DMS79 (cell line): ENCODE results near the gene PTCH1.

Source experiments
- DNase-seq: peaks from one replicate; lab custom pipeline; 2025; lab: John Stamatoyannopoulos, UW

Gene PTCH1

DNA sequence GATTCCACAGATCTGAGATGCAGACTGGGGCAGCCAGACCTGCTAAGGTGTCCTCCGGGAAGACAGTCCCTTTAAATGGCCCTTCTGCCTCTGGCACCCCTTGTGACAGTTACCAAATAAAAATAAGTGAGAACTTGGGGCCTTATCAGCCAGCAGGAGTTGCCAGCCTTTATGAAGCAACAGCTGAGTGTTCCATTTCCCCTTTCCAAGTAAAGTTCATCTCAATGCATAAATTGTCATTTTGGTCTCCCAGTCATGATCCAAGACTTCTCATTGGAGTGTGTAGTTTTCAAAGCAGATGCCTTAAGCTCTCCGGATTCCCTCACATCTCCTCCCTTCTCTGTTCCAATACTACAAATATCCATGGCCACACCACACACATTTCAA is 4.1 kb downstream of the PTCH1 start:
- DNase-seq: no peak

DNA sequence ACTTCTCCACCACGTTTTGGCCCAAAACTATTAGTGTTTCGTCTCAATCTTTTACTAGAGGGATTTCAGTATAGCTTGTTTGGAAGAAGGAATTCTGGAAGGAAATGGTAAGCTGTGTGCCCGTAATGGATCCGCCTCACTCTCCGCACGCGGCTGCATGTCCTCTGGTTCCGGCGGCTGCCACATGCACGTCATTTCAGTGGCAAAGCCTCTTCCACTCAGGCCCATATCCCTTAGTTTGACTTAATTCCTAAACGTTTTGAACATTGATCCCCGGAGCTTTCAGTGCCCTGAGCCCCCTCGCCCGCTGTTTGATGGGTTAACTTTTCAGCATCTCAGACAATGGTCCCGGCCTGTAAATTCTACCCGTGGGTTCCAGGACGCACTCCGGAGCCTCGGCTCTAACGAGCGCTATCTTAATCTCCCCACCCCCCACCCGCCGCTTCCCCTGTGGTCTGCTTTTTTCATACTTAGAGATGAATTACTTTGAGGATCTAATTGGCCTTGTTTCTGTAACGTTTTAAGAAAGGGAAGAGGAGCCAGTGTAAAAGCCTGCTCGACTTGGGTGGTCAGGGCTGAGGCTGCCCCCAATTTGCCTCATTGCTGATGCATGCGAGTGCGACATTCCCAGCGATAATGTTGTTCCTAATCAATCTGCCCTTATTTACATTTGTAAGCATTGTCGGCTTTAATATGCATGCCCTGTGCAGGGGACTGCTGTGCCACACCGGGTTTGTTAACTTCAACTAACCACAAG is 4.6 kb downstream of the PTCH1 start:
- DNase-seq: no peak

DNA sequence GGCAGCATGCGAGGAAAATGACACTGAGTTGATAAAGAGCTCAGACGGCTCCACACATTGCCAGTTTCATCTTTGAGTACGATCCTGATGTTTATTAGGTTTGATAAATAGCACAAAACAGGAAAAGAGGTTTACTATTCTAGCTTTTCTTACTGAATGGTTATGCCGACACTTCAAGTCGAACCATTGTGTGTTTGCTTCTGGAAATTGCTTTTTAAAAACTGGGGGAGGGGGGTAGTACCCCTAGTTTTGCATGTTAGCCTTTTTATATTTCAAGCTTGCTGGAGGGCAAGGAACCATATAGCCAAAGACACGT is 5.2 kb downstream of the PTCH1 start:
- DNase-seq: no peak

DNA sequence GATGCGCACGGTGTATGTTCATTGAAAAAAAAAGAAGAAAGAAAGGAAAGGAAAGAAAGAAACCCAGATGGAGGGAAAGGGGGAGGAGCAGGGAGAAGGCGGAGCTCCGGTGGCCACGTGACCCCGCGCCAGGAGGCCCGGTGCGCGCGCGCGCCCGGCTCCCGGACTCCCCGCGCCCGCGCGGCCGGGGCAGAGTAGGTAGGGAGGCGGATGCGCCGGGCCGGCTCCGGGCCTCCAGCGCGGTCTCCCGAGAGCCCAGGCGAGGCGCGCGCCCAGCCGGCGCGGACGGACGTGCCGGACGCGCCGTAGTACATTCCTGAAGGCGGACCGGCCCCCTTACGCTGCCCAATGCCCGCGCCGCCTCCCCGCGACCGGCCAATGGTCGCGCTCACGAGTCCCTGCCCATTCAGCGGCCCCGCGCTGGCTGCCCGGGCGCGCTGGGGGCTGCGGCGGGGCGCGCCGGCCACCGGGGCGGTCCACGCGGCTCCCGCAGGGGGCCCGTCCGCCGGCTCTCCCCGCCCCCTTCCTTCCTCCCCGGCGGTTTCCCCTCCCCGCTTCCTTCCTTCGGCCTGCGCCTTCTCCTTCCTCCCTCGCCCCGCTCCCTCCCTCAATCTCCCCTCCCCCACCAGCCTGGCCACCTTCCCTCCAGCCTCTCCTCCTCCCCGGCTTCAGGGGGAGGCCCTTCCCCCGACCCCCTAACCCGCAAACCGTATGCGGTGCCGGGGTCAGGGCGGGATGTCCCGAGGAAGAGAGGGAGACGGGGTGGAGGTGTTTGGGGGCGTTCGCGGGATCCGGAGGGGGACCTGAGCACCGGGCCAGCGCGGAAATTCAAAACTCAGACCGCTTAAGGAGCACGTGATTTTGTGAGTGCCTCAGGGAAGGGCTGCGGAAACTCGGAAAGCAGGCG is 5.8 kb downstream of the PTCH1 start:
- DNase-seq: peak; percentile 61

DNA sequence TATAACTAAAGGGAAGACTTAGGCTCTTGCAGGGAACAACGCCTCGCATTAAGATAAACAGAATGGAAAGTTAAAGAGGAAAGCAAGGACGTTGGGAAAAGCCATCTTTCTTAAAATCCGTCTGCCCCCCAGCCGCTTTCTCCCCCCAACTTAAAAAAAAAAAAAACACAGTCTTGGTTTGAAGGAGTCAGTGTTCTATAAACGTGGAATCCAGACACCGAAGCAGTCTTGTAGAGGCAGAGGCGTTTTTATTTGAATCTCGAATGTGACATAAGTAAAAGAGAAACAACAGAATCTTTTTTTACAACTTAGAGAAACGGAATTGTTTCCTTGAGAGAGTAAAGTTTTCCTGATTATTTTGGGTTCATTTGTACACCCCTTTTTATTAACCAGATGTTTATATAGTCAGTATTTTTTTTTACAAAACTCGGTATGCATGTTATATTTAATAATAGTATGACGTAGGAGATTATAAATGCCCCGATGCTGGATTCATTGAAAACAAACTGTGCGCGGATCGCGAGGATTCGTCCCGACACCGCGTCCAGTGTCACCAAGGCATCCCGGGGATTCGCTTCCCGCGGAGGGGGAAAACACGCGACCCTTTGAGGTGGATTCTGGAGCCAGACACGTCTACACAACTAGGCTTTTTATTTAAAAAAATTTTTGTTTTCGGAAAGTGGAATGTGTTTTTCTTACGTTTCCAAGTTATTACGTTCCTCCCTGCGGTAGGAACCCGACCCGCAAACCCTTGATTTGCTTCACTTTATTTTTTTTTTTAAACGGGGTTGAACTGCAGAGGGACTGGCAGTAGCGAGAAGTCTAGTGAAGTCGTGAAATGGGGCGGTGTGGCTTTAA is 6.7 kb downstream of the PTCH1 start:
- DNase-seq: no peak

DNA sequence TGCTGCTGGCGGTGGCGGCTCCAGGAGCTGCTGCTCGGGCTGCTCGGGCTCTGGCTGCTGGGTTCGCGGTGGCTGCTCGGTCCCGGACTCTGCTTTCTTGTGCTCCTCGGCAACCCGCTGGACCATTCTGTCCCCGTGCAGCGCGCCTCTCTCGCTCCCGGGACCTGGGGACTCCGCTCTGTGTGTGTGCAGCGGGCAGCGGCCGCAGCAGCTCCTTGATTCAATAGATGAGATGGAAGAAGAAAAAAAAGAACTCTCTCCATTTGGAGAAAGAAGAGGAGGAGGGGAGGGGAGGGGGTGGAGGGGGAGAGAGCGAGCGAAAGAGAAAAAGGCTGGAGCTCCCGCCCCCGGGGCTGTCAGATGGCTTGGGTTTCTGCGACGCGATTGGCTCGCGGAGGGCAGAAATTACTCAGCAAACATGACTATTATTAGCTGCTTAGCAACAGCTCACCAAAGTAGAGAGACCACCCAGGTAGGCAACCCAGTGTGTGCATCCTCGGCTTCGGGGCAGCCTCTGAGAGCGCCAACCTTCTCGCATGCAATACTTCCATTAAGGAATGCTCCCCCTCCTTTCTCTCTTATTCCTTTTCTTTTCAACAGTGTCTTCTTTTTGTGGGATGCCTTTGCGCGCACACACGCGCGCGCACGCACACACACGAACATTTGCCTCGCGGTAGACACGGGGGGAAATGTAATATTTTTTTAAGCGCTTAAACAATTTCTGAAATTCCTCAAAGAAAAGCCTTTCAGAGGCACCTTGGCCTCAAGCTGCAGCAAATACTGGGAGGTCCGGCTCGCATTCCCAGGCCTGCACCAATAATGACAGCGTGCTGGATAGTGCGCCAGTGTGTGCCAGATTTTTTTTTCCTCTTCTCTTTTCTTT is 7.6 kb downstream of the PTCH1 start:
- DNase-seq: peak; percentile 81

DNA sequence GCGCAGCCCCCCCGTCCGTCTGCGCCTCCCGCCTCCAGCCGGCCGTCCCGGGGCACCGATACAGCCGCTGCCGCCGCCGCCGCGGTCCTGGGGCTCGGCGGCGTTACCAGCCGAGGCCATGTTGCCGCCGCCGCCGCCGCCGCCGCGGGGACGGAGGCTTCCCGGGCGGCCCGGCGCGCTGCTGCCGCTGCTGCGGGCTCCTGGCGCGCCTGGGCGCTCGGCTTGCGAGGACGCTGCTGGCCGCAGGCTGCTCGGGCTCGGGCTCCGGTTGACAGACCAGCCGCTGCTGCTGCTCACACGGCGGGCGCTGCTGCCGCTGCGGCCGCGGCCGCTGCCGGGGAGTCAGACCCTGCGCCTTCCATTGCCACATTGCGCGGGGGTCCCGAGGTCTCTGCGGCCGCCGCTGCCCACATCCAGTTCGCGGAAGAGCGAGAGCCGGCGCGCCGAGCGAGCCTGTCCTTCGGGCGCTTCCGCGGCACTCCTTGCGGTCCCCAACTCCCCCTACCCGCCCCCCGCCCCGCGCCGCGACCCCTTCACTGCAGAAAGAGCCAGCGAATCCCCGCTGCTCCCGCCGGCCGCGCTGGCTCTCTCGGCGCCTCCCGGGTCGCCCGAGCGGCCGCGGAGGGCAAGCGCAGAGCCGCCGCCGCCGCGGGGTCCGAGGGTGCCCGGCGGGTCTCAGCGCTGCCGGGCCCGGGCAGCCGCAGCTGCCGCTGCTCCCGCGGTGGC is 8.4 kb downstream of the PTCH1 start:
- no peak for DNase-seq

DNA sequence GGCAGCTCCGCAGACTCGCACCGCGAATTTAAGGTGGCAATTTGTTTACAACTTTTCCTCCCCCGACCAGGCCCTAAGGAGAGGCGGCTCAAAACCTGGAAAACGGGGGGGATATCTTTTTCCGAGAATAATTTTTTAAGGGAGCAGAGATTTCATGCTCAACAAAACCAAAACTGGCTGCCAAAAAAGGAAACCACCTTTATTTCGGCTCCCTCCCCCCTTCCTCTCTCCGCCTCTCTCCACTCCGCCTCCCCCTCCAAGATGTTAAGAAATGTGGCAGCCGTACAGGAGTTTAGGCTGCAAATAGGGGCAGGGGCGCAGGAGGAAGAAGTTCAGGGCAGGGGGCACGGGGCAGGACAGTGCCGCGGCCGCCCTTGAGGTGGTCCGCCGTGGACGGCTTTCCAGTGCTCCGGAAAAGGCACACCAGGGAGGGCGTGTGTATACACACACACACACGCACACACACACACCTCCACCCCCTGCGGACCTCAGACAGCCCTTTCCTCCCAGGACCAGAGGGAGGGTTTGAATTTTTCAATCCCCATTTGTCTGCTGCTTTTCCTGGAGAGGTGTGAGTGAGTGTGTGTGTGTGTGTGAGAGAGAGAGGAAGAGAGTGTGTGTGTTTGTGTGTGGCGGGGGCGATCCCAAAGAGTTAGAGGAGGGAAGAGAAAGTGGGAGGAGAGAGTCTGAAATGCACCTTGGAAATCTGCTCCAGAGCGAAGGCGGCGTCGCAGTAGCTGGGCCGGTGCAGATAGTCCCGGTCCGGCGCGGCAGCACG is 9.1 kb downstream of the PTCH1 start:
- no peak for DNase-seq

DNA sequence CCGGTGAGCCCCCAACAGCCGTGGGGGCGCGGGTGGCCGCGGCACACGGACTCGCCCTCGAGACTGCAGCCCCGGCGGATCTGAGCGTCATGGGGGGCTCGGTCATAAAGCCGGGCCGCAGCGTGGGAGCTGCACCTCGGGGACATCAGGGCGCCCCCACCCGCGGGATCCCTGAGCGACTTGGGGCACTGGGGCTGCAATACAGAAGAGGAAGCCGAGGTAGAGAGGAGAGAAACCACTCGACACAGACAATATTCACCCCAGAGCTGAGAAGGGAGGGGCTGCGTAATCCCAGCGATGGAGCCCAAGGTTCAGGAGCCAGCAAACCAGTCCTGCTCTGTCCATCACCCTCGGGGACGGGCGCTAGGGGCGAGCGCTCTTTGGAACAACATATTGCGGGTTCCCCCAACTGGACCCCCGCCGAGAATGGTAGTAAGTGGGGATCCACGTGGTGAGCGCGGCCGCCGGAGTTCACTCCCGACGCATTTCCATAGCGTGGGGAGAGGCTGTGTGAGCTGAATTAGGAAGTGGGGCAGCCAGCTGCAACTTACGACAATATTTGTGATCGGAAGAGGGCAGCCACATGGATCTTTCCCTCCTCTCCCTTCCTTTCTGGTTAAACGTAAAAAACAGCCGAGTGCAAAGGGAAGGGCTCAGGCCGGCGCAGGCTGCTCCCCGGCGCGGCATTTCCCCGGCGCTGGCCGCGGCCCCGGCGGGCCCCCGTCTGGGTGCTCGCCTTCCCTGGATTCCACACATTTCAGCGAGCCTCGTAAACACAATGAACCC is 9.9 kb downstream of the PTCH1 start:
- DNase-seq: no peak

DNA sequence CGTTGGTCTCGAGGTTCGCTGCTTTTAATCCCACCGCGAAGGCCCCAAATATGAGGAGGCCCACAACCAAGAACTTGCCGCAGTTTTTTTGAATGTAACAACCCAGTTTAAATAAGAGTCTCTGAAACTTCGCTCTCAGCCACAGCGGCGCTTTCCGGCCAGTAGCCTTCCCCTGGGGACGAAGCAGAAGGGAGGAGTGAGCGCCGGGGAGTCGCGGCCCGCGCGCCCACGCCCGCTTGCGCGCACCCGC is 10.4 kb downstream of the PTCH1 start:
- DNase-seq: no peak

DNA sequence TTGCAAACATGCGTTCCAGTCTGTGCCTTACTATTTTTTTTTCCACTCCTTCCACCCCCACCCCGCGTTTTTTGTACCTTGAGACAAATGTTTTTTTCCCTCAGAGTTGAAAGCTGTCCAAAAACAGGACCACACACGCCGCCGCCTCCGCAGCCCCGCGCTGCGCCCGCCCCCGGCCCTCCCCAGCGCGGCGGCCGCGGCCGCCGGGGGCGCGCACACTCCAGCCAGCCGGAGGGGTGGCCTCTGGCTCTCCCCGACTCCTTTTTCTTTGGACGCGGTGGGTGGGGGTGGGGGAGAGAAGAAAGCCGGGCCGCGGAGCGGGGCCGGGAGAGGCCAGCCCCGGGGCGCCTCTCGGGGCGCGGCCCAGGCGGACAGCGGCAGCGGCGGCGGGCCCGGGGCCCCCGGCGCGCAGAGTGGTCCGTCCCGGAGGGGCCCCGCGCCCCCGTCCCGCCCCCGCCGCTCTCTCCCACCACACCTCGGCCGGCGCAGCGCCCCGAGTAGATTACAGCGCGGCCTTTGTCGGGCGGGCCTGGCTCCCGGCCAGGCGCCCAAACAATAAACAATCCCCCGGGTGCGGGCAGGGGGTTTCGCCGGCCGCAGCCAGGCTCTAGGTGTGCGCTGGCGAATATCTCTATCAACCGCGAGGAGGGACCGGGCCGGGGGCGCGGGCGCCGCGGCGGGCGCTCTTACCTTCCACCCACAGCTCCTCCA is 10.9 kb downstream of the PTCH1 start:
- no peak for DNase-seq

DNA sequence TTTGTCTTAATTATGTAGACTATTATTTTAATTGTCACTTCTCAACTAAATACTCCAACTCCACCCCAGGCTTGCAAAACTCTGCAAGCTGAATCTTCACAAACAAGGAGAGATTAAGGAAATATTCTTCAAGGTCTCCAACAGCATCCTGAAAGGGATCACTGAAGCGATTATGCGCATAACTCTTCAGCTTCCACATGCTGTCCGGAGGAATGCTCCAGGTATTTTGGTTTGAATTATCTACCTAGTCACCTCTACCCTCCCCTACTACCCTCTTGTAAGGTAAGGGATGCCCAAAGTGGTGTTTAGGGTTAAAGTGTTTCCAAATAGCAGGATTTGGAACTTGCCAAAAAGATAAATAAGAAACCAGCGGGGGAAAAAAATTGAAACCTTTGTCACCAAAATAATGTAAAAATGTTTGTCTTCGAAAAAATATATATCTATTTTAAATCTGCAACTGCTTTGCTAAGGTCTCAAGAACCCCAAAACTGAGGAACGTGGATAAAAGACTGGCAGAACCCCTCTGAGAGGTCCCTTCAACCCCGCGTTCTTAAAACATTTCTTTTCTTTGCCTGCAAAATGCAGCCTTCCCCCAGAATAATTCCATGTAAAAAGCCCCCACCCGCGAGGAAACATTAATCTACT is 11.6 kb downstream of the PTCH1 start:
- DNase-seq: no peak

DNA sequence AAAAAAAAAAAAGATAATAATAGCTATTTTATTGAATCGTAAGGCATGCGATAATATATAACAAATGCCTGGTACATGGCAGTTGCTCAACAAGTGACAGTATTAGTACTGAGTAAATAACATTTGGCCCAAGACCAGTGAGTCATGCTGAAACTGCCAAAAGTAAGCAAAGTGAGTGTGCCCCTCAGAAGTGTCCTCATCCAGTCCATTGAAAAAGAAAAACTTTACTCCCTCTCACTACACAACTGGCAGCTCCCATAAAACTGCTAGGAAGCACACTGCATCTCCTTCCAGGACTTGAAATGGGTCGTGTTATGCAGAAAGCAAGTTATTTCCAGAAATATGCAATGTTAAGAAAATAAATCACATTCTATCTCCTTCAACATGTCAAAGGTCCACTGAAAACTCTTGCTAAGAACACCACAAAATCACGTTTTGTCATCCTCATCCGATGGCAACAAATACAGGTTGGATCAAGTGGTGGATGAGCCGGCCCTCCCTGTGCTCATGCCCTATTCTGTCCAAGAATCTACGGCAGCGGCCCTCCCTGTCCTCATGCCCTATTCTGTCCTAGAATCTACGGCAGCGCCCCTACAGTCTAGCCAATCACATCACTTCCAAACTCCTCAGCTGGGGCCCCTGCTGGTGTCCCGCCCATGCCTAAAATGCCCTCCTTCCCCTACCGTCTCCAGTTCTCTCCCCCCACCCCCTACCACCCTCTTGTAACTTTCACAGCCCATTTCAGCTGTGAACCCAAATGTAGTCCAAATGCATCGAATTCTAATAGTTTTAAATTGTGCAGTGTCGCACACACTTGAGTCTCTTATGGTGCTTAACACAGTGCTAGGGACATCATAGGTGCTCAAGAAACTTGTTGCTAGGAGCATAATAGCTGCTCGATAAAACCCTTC is 12.5 kb downstream of the PTCH1 start:
- no peak for DNase-seq

DNA sequence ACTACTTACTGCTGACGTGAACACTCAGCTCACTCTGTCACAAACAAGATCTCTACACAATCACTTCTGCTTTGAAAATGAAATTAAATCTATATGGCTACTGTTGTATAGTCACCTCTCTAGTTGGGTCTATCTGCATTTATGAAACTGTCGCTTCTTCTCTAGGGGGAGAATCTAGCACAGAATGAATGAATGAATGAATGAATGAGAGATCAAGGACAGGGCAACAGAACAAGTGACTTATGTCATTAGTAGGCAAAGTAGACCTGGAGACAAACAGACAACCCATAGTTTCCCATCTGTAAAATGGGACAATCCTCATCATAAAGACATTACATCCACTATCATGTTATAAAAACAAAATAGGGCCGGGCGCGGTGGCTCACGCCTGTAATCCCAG is 13.4 kb downstream of the PTCH1 start:
- no peak for DNase-seq

DNA sequence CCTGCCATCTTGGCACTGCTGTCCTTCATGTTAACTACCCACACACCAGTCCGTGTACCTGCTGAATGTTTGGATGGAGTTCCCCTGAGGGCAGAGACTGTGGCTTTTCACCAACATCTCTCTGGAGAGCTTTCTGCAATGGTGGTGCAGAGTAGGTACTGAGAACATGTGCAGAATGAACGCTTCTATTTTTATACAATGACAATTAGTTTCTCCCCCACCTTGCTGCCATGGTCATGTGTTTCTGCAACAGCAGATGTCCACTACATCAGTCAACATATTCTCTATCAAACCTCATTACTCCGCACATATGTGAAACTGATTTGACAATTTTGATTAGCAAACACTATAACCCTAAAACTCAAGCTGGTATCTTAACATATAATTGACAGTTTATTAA is 14.5 kb downstream of the PTCH1 start:
- no peak for DNase-seq

DNA sequence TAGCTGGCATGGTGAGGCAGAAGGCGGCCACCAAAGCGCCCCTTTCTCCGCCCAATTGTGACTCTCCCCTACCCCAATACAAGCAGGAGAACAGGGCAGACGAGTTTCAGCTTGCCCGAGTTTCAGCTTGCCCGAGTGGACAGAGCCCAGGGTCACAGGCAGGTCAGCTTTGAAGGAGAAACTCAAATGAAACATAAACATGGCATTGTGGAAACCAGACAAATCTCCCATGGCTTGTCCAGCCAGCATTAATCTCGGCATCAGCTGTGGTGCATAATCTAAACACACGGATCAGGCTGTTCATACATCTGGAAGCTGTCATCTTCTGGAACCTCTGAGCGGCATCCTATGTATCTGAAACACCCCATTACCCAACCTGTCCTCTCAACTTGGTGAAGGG is 16.9 kb downstream of the PTCH1 start:
- DNase-seq: no peak

DNA sequence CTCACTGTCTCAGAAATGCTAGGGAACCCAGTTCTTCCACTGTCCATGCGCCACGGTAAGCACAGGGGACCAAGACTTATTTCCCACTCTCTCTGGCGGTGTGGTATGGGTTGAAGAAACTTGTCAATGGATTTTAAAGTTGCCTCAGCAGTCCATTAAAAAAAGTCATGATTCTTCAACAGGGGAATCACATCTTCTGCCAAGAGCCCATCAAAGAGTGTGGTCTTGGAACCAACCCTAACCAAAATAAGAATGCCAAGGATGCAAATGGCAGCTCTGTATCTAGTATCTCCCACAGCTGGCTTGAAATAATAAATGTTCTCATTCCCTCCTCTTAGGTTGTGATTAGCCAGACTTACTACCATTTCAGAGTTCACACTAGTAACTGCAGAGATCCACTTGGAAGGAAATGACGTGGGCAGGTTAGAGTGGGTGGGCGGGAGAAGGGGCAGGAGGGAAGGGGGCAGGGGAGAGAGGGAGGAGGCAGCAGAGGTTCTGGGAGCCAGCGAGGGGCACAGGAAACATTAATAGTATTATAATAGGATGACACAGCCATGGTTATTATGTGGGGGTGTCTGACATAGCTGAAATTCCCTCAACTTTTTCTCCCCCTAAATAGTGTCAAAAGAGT is 17.6 kb downstream of the PTCH1 start:
- DNase-seq: no peak
